ENCODE measurements around the gene MAN1A1. TPM values are rescaled to one million over a fixed set of nuclear protein-coding genes. Genes with fewer than 3 reads are reported as not detected.

Gene MAN1A1
- total and polyA plus RNA-seq, 2 of the 4 experiments (the other 2 are of a cell fraction), result 5.9 to 6.4 TPM

DNA sequence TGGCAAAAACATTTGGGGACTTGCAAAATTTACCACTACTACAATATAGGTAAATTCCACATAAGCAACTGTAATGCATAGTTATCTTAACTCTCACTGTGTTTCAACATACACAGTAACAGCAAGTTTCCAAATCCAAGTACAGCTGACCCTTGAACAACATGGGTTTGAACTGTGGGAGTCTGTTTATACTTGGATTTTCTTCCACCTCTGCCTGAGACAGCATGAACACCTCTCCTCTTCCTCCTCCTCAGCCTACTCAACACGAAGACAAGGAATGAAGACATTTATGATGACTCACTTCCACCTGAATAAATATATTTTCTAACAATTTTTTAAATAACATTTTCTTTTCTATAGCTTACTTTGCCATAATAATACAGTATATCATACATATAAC is 25.6 kb downstream of the MAN1A1 start:
- no peak overlapping the region for H2BK15ac ChIP-seq (ENCODE audit: low read depth, low read length)
- H2AK9ac ChIP-seq (replicated peaks; ENCODE audit: low read depth, low read length, poor library complexity), result no peak overlapping the region
- no peak overlapping the region for H3K9ac ChIP-seq (ENCODE audit: low read depth, low read length)
- H3K27me3 ChIP-seq (ENCODE audit: control insufficient read depth, insufficient read depth, low read length), result no peaks in the 10 kb centered on the region
- H3K9me3 ChIP-seq (ENCODE audit: control insufficient read depth, insufficient read depth, low read length), result no peaks in the 10 kb centered on the region
- H3K36me3 ChIP-seq (ENCODE audit: control insufficient read depth, insufficient read depth, low read length), result peaks cover 3% of the 10 kb centered on the region; the same call in 1 of the 2 replicates
- H2BK20ac ChIP-seq (ENCODE audit: low read depth, low read length), result no peak overlapping the region
- TF ChIP-seq MXI1 (IDR thresholded peaks at IDR 0.05; ENCODE audit: borderline replicate concordance, low read depth, low read length) (no peak), CHD1 (IDR thresholded peaks at IDR 0.05; ENCODE audit: low read depth, low read length) (no peak), BHLHE40 (IDR thresholded peaks at IDR 0.05; ENCODE audit: low read depth, low read length) (no peak), MAFK (IDR thresholded peaks at IDR 0.05; ENCODE audit: low read depth, low read length) (no peak), FOS (IDR thresholded peaks at IDR 0.05; ENCODE audit: low read depth, low read length) (no peak), NFE2L2 (IDR thresholded peaks at IDR 0.05; ENCODE audit: low read depth, low read length) (no peak), POLR2A (IDR thresholded peaks at IDR 0.05; ENCODE audit: low read depth, low read length) (no peak), SMC3 (IDR thresholded peaks at IDR 0.05; ENCODE audit: low read depth, low read length) (no peak), RFX5 (IDR thresholded peaks at IDR 0.05; ENCODE audit: low read depth, low read length) (no peak), CEBPB (IDR thresholded peaks at IDR 0.05; ENCODE audit: low read depth, low read length) (no peak), RAD21 (IDR thresholded peaks at IDR 0.05; ENCODE audit: low read length) (no peak), MAZ (IDR thresholded peaks at IDR 0.05; ENCODE audit: borderline replicate concordance, low read depth, low read length) (no peak), RCOR1 (IDR thresholded peaks at IDR 0.05; ENCODE audit: insufficient replicate concordance, low read length) (no peak)
- TF ChIP-seq, protein P1, sequence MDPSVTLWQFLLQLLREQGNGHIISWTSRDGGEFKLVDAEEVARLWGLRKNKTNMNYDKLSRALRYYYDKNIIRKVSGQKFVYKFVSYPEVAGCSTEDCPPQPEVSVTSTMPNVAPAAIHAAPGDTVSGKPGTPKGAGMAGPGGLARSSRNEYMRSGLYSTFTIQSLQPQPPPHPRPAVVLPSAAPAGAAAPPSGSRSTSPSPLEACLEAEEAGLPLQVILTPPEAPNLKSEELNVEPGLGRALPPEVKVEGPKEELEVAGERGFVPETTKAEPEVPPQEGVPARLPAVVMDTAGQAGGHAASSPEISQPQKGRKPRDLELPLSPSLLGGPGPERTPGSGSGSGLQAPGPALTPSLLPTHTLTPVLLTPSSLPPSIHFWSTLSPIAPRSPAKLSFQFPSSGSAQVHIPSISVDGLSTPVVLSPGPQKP (IDR thresholded peaks at IDR 0.05; ENCODE audit: borderline replicate concordance, low read depth, low read length), result no peak
- TF ChIP-seq, protein P2, sequence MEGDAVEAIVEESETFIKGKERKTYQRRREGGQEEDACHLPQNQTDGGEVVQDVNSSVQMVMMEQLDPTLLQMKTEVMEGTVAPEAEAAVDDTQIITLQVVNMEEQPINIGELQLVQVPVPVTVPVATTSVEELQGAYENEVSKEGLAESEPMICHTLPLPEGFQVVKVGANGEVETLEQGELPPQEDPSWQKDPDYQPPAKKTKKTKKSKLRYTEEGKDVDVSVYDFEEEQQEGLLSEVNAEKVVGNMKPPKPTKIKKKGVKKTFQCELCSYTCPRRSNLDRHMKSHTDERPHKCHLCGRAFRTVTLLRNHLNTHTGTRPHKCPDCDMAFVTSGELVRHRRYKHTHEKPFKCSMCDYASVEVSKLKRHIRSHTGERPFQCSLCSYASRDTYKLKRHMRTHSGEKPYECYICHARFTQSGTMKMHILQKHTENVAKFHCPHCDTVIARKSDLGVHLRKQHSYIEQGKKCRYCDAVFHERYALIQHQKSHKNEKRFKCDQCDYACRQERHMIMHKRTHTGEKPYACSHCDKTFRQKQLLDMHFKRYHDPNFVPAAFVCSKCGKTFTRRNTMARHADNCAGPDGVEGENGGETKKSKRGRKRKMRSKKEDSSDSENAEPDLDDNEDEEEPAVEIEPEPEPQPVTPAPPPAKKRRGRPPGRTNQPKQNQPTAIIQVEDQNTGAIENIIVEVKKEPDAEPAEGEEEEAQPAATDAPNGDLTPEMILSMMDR (conservative IDR thresholded peaks at IDR 0.05; ENCODE audit: low read depth, low read length), result no peak
- TF ChIP-seq, protein P3, sequence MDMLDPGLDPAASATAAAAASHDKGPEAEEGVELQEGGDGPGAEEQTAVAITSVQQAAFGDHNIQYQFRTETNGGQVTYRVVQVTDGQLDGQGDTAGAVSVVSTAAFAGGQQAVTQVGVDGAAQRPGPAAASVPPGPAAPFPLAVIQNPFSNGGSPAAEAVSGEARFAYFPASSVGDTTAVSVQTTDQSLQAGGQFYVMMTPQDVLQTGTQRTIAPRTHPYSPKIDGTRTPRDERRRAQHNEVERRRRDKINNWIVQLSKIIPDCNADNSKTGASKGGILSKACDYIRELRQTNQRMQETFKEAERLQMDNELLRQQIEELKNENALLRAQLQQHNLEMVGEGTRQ (IDR thresholded peaks at IDR 0.05; ENCODE audit: low read depth, low read length), result no peak
- no peaks in the 10 kb centered on the region; the same call in 1 of the 2 replicates for H3K9me1 ChIP-seq (ENCODE audit: insufficient read depth, low read length)
- no peaks in the 10 kb centered on the region for H4K20me1 ChIP-seq (ENCODE audit: insufficient read depth, low read length)
- peaks cover 5% of the 10 kb centered on the region; the same call in 1 of the 2 replicates for H3K4me1 ChIP-seq (ENCODE audit: control insufficient read depth, insufficient read depth, low read length)
- no peak overlapping the region for H4K8ac ChIP-seq (ENCODE audit: low read depth in 2 of 2, low read length in 2 of 2)
- H2BK5ac ChIP-seq (ENCODE audit: low read depth, low read length, poor library complexity, severe bottlenecking), result no peak overlapping the region
- dilution Hi-C loops (cut with HindIII; ENCODE audit: low sequenced_read_pairs, unreplicated experiment), result no loop called here
- no peaks in the 10 kb centered on the region for H3K79me1 ChIP-seq (ENCODE audit: low read depth in 1 of 2, low read length in 2 of 2)
- no peak overlapping the region for H3K23ac ChIP-seq (ENCODE audit: low read depth, low read length)
- BruUV-seq (replicated peaks), result no TSS peak
- H4K5ac ChIP-seq (ENCODE audit: low read depth, low read length), result no peak overlapping the region
- no peak overlapping the region; the same call in 1 of the 2 replicates for H3K4me2 ChIP-seq (ENCODE audit: low read depth, low read length)
- DNase-seq (peak; percentile 56), ATAC-seq (ENCODE audit: low read depth) (peak; percentile 54)
- in situ Hi-C loops (cut with MboI; ENCODE audit: low sequenced_read_pairs), result no loop called here
- no peak overlapping the region for H2AK5ac ChIP-seq (ENCODE audit: low read depth, low read length)
- H3K27ac ChIP-seq (ENCODE audit: insufficient read depth, low read length), result no peak overlapping the region
- no peak overlapping the region for H4K91ac ChIP-seq (ENCODE audit: insufficient read depth, low read depth, low read length)
- H2BK120ac ChIP-seq (ENCODE audit: low read depth, low read length), result no peak overlapping the region
- H3K18ac ChIP-seq (ENCODE audit: low read depth, low read length), result no peak overlapping the region
- POLR2A ChIA-PET (ENCODE audit: unreplicated experiment), result no interaction called here
- intact Hi-C loops (cut with micrococcal nuclease), result no loop called here
- CTCF ChIA-PET, result interaction anchor here (0.5 kb wide), 1 partner anchor 376 kb away, joined by 3 read pairs; no protein-coding TSS in a partner anchor
- WGBS, 2 experiments (ENCODE audit: extremely low coverage in 2 of 2, insufficient read length in 1 of 2), result no CpG with 5 or more reads among the region's 1 CpG
- no peak overlapping the region for H3K4me3 ChIP-seq (ENCODE audit: insufficient read depth, low read depth, low read length)
- H3K14ac ChIP-seq (replicated peaks; ENCODE audit: low read depth, low read length), result no peak overlapping the region
- no peak overlapping the region for H3K56ac ChIP-seq (ENCODE audit: extremely low read depth, insufficient read depth, low read length)
- no peak overlapping the region for H3K4ac ChIP-seq (ENCODE audit: low read depth, low read length)
- no peak overlapping the region for H2AFZ ChIP-seq (replicated peaks; ENCODE audit: low read length, poor library complexity)
